ENCODE data around the gene CCDC71L.

DNA sequence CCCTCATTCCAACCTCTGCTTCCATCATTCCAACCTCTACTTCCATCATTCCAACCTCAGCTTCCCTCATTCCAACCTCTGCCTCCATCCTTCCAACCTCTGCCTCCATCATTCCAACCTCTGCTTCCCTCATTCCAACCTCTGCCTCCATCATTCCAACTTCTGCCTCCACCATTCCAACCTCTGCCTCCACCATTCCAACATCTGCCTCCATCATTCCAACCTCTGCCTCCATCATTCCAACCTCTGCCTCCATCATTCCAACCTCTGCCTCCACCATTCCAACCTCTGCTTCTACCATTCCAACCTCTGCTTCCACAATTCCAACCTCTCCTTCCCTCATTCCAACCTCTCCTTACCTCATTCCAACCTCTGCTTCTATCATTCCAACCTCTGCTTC is 30.3 kb downstream of the CCDC71L start:
- TF ChIP-seq POLR2A (IDR thresholded peaks at IDR 0.05; ENCODE audit: low read depth, low read length) (no peak), MYC (IDR thresholded peaks at IDR 0.05; ENCODE audit: low read depth, low read length) (no peak), EZH2 (IDR thresholded peaks at IDR 0.05; ENCODE audit: borderline replicate concordance, low read depth, low read length, severe bottlenecking) (no peak)
- TF ChIP-seq, protein P1, sequence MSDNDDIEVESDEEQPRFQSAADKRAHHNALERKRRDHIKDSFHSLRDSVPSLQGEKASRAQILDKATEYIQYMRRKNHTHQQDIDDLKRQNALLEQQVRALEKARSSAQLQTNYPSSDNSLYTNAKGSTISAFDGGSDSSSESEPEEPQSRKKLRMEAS (IDR thresholded peaks at IDR 0.05; ENCODE audit: insufficient read depth, insufficient read length): no peak
- TF ChIP-seq, protein P2, sequence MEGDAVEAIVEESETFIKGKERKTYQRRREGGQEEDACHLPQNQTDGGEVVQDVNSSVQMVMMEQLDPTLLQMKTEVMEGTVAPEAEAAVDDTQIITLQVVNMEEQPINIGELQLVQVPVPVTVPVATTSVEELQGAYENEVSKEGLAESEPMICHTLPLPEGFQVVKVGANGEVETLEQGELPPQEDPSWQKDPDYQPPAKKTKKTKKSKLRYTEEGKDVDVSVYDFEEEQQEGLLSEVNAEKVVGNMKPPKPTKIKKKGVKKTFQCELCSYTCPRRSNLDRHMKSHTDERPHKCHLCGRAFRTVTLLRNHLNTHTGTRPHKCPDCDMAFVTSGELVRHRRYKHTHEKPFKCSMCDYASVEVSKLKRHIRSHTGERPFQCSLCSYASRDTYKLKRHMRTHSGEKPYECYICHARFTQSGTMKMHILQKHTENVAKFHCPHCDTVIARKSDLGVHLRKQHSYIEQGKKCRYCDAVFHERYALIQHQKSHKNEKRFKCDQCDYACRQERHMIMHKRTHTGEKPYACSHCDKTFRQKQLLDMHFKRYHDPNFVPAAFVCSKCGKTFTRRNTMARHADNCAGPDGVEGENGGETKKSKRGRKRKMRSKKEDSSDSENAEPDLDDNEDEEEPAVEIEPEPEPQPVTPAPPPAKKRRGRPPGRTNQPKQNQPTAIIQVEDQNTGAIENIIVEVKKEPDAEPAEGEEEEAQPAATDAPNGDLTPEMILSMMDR (IDR thresholded peaks at IDR 0.05; ENCODE audit: extremely low read depth in 1 of 2, insufficient read depth in 1 of 2, low read depth in 1 of 2, low read length in 2 of 2): no peak
